Mucosa of descending colon (tissue), 3 donors: ENCODE data around the gene VMA21. TPM values are rescaled to one million over a fixed set of nuclear protein-coding genes. Genes with fewer than 3 reads are reported as not detected.
A peak's percentile ranks its signal among the peaks of the same experiment; 100 is the strongest.

Experiments used
- ATAC-seq: fragments of 200-7000 bp; cut with Tn5 transposase; one replicate; pipeline ENCODE4 v1.9.1; 2020; ENCODE audit warnings: mild to moderate bottlenecking, moderate library complexity
- DNase-seq, 3 donors: peaks; one replicate each; pipeline ENCODE4 v3.0.0-alpha.2; 2020
- H3K36me3 ChIP-seq: fragments of 200-600 bp; one replicate; pipeline ENCODE4 v1.8.0; 2021; ENCODE audit warnings: low read depth, mild to moderate bottlenecking
- H3K4me1 ChIP-seq: fragments of 200-600 bp; one replicate; pipeline ENCODE4 v1.8.0; 2021; ENCODE audit warnings: low read depth, mild to moderate bottlenecking
- H3K4me3 ChIP-seq: fragments of 200-600 bp; one replicate; pipeline ENCODE4 v1.8.0; 2021; ENCODE audit warnings: mild to moderate bottlenecking
- H3K9me3 ChIP-seq: fragments of 200-600 bp; one replicate; pipeline ENCODE4 v1.8.0; 2021; ENCODE audit warnings: mild to moderate bottlenecking
- intact Hi-C, 2 donors: fragments of 100-400 bp; cut with DNase I in 1 of 2; cut with micrococcal nuclease in 1 of 2; formaldehyde crosslinking; loops; one replicate each; pipeline versions ENCODE4 v1.11.0 to v1.11.1; 2022; cut with DNase I, micrococcal nuclease
- total RNA-seq, 3 donors: library from RNA; stranded (reverse); fragmentation: NEBNext Ultra II Directional in 2 of 3; extraction: Animal tissue kit (Norgen Biotek cat#: 25700) in 2 of 3; gene quantifications; one replicate each; pipeline versions ENCODE4 v1.2.1 to v1.2.4, GENCODE V29; 2021 to 2023
- TF ChIP-seq, protein P1 (sequence below): fragments of 200-600 bp; IDR thresholded peaks from one replicate; pipeline ENCODE4 v1.8.0; 2022; ENCODE audit warnings: antibody characterized with exemption, mild to moderate bottlenecking
- donor health status: DM: no; HTN: no; CAD: no; lungs with moderate emphysema.
- donor health status: DM: no; HTN: no; CAD: no.
- donor health status: DM: no; HTN: yes; CAD: no.

The VMA21 gene
- total RNA-seq, 3 donors from 2014 or later: 11.9 to 18.9 (median 16.7) TPM

DNA sequence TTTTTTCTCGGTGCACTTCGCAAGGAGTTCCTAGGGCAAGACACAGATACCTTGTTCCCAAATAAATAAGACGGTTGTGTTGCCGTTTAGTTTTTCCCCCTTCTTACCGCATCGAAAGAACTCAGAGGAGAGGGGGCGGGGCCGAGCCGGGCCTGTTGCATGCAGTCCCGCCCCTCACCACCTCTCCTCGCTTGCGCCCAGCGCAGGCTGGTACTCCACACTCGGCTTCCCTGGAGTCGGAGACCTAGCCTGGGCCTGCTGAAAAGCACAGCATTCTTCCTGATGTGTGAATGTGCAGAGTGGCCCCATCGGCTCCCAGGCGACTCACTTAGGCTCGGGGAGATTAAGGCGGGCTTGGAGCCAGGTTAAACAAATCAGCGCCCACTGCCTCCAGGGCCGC lies 26.1 kb upstream of the VMA21 start:
- TF ChIP-seq, protein P1, sequence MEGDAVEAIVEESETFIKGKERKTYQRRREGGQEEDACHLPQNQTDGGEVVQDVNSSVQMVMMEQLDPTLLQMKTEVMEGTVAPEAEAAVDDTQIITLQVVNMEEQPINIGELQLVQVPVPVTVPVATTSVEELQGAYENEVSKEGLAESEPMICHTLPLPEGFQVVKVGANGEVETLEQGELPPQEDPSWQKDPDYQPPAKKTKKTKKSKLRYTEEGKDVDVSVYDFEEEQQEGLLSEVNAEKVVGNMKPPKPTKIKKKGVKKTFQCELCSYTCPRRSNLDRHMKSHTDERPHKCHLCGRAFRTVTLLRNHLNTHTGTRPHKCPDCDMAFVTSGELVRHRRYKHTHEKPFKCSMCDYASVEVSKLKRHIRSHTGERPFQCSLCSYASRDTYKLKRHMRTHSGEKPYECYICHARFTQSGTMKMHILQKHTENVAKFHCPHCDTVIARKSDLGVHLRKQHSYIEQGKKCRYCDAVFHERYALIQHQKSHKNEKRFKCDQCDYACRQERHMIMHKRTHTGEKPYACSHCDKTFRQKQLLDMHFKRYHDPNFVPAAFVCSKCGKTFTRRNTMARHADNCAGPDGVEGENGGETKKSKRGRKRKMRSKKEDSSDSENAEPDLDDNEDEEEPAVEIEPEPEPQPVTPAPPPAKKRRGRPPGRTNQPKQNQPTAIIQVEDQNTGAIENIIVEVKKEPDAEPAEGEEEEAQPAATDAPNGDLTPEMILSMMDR: no peak

DNA sequence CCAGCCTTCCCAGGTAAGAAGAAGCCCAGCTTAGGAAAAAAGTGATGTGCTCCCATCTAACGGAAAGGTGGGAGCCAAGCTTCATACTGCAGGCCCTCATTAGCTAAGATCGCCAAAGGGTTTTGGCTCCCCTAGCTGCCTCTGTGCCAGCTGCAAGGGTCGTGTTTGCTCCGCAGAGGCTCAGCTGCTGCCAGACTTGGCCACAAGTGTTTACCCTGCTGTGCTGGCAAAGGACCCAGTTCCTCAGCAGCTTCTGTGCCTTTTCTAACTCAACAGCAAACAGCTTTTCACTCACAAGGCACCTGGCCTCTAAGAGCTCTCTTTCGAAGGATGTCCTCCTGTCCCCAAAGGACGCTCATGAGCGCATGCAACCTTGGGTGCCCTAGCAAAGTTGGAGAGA lies 12.2 kb upstream of the VMA21 start:
- DNase-seq (no peak), ATAC-seq (no peak)
- H3K9me3 ChIP-seq: no peaks in the 10 kb centered on the region
- TF ChIP-seq, protein P1: no peak
- H3K4me3 ChIP-seq: no peak overlapping the region
- H3K36me3 ChIP-seq: no peaks in the 10 kb centered on the region
- H3K4me1 ChIP-seq: no peaks in the 10 kb centered on the region
- intact Hi-C loops: no loop called here

More for the DNA sequence above, 26.1 kb upstream of the VMA21 start:
- no peaks in the 10 kb centered on the region for H3K4me1 ChIP-seq
- ATAC-seq (no peak), DNase-seq (no peak)
- H3K36me3 ChIP-seq: no peaks in the 10 kb centered on the region
- H3K9me3 ChIP-seq: no peaks in the 10 kb centered on the region
- intact Hi-C loops: no loop called here
- H3K4me3 ChIP-seq: no peak overlapping the region

DNA sequence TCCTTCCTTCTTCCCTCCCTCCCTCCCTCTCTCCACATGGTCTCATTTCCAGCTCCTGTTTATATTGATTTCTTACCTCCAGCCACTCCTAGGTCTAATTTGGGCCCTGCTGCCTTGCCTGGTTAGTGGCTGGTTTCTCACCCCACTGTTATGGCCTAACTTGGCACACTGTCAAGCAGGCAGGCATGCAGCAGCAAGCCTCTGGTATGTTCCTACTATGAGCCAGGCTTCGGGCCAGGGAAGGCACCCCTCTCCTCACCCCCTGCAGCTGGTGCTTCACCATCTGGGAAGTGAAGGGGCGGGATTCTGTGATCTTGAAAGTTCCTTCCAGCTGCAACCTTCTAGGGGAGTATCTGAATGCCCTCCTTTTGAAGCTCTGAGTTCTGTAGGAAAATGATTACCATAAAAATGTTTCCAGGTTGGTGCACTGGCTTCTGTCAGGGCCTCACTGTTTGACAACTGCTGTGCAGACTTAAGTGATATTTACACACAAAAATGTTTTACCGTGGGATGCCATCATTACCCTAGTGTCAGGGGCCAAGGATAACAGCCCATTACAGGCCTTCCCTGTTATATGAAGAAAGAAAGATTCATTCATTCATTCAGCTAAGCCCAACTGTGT lies 10.1 kb upstream of the VMA21 start:
- no peaks in the 10 kb centered on the region for H3K4me1 ChIP-seq
- no peaks in the 10 kb centered on the region for H3K9me3 ChIP-seq
- intact Hi-C loops: no loop called here
- no peak overlapping the region for H3K4me3 ChIP-seq
- DNase-seq: no peak
- TF ChIP-seq, protein P1: no peak
- ATAC-seq: no peak
- no peaks in the 10 kb centered on the region for H3K36me3 ChIP-seq

DNA sequence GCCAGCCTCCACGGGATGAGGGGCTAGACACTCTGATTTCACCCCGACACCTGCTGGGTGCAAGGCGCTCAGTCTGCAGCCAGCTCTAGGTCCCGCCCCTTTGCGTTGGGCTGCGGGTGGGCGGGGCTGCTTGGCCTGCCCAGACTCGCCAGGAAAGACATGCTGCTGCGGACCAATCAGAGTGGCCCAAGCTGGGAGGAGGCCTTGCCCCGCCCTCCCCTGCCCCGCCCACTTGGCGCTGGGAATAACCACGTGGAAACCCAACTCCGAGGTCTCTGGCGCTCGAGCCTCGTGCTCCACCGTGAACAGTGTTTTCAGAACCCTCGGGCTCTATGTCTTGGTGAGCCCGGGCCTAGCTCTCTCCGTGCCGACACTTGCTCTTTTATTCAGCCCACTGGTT lies 5.3 kb upstream of the VMA21 start:
- no peaks in the 10 kb centered on the region for H3K4me1 ChIP-seq
- ATAC-seq (no peak), DNase-seq (no peak)
- no peaks in the 10 kb centered on the region for H3K36me3 ChIP-seq
- intact Hi-C loops: no loop called here
- H3K9me3 ChIP-seq: no peaks in the 10 kb centered on the region
- TF ChIP-seq, protein P1: no peak
- no peak overlapping the region for H3K4me3 ChIP-seq

DNA sequence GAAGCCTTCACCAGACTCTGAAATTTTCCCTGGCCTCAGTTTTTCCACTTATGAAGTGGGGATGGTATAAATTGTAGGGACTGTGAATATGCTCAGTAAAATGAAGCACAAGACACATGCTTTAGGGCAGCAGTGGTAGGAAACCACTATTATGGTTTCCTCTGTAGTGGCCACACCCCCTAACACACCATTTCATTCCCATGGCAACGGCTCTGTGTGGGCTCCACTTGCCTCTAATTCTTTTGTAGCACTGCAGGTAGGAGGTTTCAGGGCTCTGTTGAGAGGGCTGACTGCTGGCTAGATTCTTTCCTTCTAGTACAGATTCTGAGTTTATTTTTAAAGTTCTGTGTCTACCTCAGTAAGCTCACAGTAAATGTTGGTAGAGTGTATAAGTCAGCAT lies 3.5 kb upstream of the VMA21 start:
- Histone ChIP-seq H3K4me3 (no peak overlapping the region), H3K4me1 (peaks cover 5% of the 10 kb centered on the region), H3K9me3 (no peaks in the 10 kb centered on the region), H3K36me3 (no peaks in the 10 kb centered on the region)
- ATAC-seq (no peak), DNase-seq (peak in 1 of 3 donors; percentile 16)
- intact Hi-C loops: no loop called here
- TF ChIP-seq, protein P1: no peak
